Stomach (tissue), 4 donors: ENCODE results near the gene GCNT3.

Experiments
- CTCF ChIP-seq, 7 experiments: fragments of 450-650 bp in 4 of 7; fragments of 200-600 bp in 3 of 7; sonication (generic) in 3 of 7; IDR thresholded peaks; one replicate each; pipeline ENCODE4 v1.5.1; 2016 to 2019; ENCODE audit warnings: antibody characterized with exemption in 7 of 7, control low read depth in 2 of 7, mild to moderate bottlenecking in 1 of 7
- EP300 ChIP-seq: sonication (generic); formaldehyde crosslinking; IDR thresholded peaks from one replicate; pipeline ENCODE4 v1.6.1; 2017; ENCODE audit warnings: antibody characterized with exemption
- POLR2A ChIP-seq, 4 donors: fragments of 450-650 bp; IDR thresholded peaks; one replicate each; pipeline ENCODE4 v1.6.1; 2016; ENCODE audit warnings: antibody characterized with exemption in 4 of 4, control low read depth in 2 of 4, mild to moderate bottlenecking in 1 of 4, moderate library complexity in 1 of 4
- POLR2AphosphoS5 ChIP-seq, 3 donors: sonication (generic); formaldehyde crosslinking; IDR thresholded peaks; one replicate each; pipeline ENCODE4 v1.6.1; 2016; ENCODE audit warnings: antibody characterized with exemption in 3 of 3

GRCh38 chr15:59562448-59563186 lies 49.0 kb upstream of the GCNT3 start:
- TF ChIP-seq CTCF (IDR thresholded peaks at IDR 0.05) (no peak), POLR2A (IDR thresholded peaks at IDR 0.05) (no peak), EP300 (no peak), POLR2AphosphoS5 (IDR thresholded peaks at IDR 0.05) (no peak)
